Measurements from ENCODE around the gene THBS1. TPM values are rescaled to one million over a fixed set of nuclear protein-coding genes. Genes with fewer than 3 reads are reported as not detected.

The THBS1 gene
- total RNA-seq, 2 experiments from 2014 or later = 0.51 TPM; not detected in 1

GRCh38 chr15:39645138-39645975 is 64.5 kb downstream of the THBS1 start:
- Histone ChIP-seq H3K9me2 (ENCODE audit: insufficient read depth, low read length) (no peaks in the 10 kb centered on the region), H4K20me1 (ENCODE audit: insufficient read depth, low read length) (no peaks in the 10 kb centered on the region), H3K4me1 (ENCODE audit: insufficient read depth, low read length, poor library complexity, severe bottlenecking) (no peaks in the 10 kb centered on the region), H3K27ac (ENCODE audit: low read depth, low read length, poor library complexity, severe bottlenecking) (no peak overlapping the region), H2AFZ (ENCODE audit: low read length) (no peak overlapping the region), H3K79me2 (ENCODE audit: insufficient read depth, low read depth, low read length) (no peaks in the 10 kb centered on the region), H3K4me3 (ENCODE audit: low read depth, low read length, poor library complexity, severe bottlenecking) (no peak overlapping the region), H3K36me3 (ENCODE audit: insufficient read depth, low read length) (no peaks in the 10 kb centered on the region), H3K4me2 (ENCODE audit: low read length) (no peak overlapping the region), H3K9me3 (ENCODE audit: low read length) (no peaks in the 10 kb centered on the region)
- POLR2A ChIA-PET = interaction anchor here (0.5 kb wide), 1 partner anchor 193 kb away, joined by 6 read pairs; no protein-coding TSS in a partner anchor
- DNase-seq (ENCODE audit: low spot score) = no peak
- CTCF ChIA-PET (ENCODE audit: unreplicated experiment) = no interaction called here
- BruUV-seq (replicated peaks) = no TSS peak
- intact Hi-C loops (cut with micrococcal nuclease; ENCODE audit: unreplicated experiment) = no loop called here
- TF ChIP-seq CTCF (conservative IDR thresholded peaks at IDR 0.05; ENCODE audit: low read length) (no peak), EZH2phosphoT487 (IDR thresholded peaks at IDR 0.05; ENCODE audit: borderline replicate concordance, low read depth, low read length) (no peak)

GRCh38 chr15:39645976-39646257 is 65.0 kb downstream of the THBS1 start:
- no peaks in the 10 kb centered on the region for H3K36me3 ChIP-seq (ENCODE audit: insufficient read depth, low read length)
- H3K4me1 ChIP-seq (ENCODE audit: insufficient read depth, low read length, poor library complexity, severe bottlenecking) = no peaks in the 10 kb centered on the region
- H3K9me3 ChIP-seq (ENCODE audit: low read length) = no peaks in the 10 kb centered on the region
- DNase-seq (ENCODE audit: low spot score) = no peak
- H3K9me2 ChIP-seq (ENCODE audit: insufficient read depth, low read length) = no peaks in the 10 kb centered on the region
- no peak overlapping the region for H3K27ac ChIP-seq (ENCODE audit: low read depth, low read length, poor library complexity, severe bottlenecking)
- H3K4me2 ChIP-seq (ENCODE audit: low read length) = no peak overlapping the region
- intact Hi-C loops (cut with micrococcal nuclease; ENCODE audit: unreplicated experiment) = no loop called here
- no TSS peak for BruUV-seq (replicated peaks)
- no peak overlapping the region for H3K4me3 ChIP-seq (ENCODE audit: low read depth, low read length, poor library complexity, severe bottlenecking)
- ChIA-PET CTCF (ENCODE audit: unreplicated experiment) (no interaction called here), POLR2A (interaction anchor here (0.5 to 0.7 kb wide), 2 partner anchors 192 to 245 kb away, joined by 3 to 6 read pairs; no protein-coding TSS in a partner anchor)
- TF ChIP-seq EZH2phosphoT487 (IDR thresholded peaks at IDR 0.05; ENCODE audit: borderline replicate concordance, low read depth, low read length) (no peak), CTCF (conservative IDR thresholded peaks at IDR 0.05; ENCODE audit: low read length) (no peak)
- H2AFZ ChIP-seq (ENCODE audit: low read length) = no peak overlapping the region
- H4K20me1 ChIP-seq (ENCODE audit: insufficient read depth, low read length) = no peaks in the 10 kb centered on the region
- H3K79me2 ChIP-seq (ENCODE audit: insufficient read depth, low read depth, low read length) = no peaks in the 10 kb centered on the region

- TF ChIP-seq EZH2phosphoT487 (IDR thresholded peaks at IDR 0.05; ENCODE audit: borderline replicate concordance, low read depth, low read length) = no peak
- no peak for TF ChIP-seq CTCF (conservative IDR thresholded peaks at IDR 0.05; ENCODE audit: low read length)
- no TSS peak for BruUV-seq (replicated peaks)
- Histone ChIP-seq H3K79me2 (ENCODE audit: insufficient read depth, low read depth, low read length) (no peaks in the 10 kb centered on the region), H3K9me3 (ENCODE audit: low read length) (no peaks in the 10 kb centered on the region), H3K36me3 (ENCODE audit: insufficient read depth, low read length) (no peaks in the 10 kb centered on the region), H2AFZ (ENCODE audit: low read length) (no peak overlapping the region), H3K4me2 (ENCODE audit: low read length) (no peak overlapping the region), H3K27ac (ENCODE audit: low read depth, low read length, poor library complexity, severe bottlenecking) (no peak overlapping the region), H3K4me3 (ENCODE audit: low read depth, low read length, poor library complexity, severe bottlenecking) (no peak overlapping the region), H3K4me1 (ENCODE audit: insufficient read depth, low read length, poor library complexity, severe bottlenecking) (no peaks in the 10 kb centered on the region), H4K20me1 (ENCODE audit: insufficient read depth, low read length) (no peaks in the 10 kb centered on the region), H3K9me2 (ENCODE audit: insufficient read depth, low read length) (no peaks in the 10 kb centered on the region)
- DNase-seq (ENCODE audit: low spot score) = no peak
- ChIA-PET CTCF (ENCODE audit: unreplicated experiment) (no interaction called here), POLR2A (interaction anchor here (0.7 kb wide), 1 partner anchor 245 kb away, joined by 3 read pairs; no protein-coding TSS in a partner anchor)
- intact Hi-C loops (cut with micrococcal nuclease; ENCODE audit: unreplicated experiment) = no loop called here
Observed at GRCh38 chr15:39646425-39646824, 65.5 kb downstream of the THBS1 start.
